Measurements from ENCODE around the gene BEAN1. TPM values are rescaled to one million over a fixed set of nuclear protein-coding genes. Genes with fewer than 3 reads are reported as not detected.
"Not testable (repeated sequence)": the region's sequence is repeated elsewhere in the genome, so short reads cannot be mapped to it uniquely, and the experiment has no call there.

BEAN1 gene
- total RNA-seq, 1 donor: 0.36 TPM

DNA sequence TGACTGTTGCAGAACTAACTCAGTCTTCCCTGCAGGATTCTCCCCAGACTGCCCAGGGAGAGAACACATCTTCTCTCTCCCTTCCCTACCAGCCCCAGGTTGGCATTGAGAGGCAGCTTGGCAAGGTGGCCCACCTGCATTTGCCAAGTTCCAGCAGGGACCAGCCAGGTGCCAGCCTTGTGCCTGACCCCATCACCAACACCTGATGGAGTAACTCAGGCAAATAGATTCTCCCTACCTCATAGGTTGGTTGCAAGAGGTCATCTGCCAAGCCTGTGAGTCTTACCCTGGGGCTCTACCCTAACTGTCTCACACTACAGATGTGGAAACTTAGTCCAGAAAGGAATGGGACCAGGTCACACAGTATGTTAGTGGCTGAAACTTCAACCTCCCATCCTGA lies 20.4 kb downstream of the BEAN1 start:
- DNase-seq (ENCODE audit: insufficient read length, low spot score, missing footprints): no peak
- Histone ChIP-seq H3K4me2 (ENCODE audit: insufficient read depth, low read length) (no peak overlapping the region), H3K79me2 (ENCODE audit: insufficient read depth, low read length) (no peaks in the 10 kb centered on the region), H3K36me3 (ENCODE audit: insufficient read depth, low read length) (no peaks in the 10 kb centered on the region), H4K20me1 (ENCODE audit: insufficient read depth, low read length) (no peaks in the 10 kb centered on the region), H2AFZ (ENCODE audit: low read length) (no peak overlapping the region), H3K27ac (ENCODE audit: low read depth, low read length) (no peak overlapping the region), H3K9me3 (ENCODE audit: low read depth, low read length) (no peaks in the 10 kb centered on the region), H3K4me3 (ENCODE audit: insufficient read depth, low read length) (no peak overlapping the region), H3K27me3 (ENCODE audit: insufficient read depth, low read length) (peaks cover 9% of the 10 kb centered on the region), H3K4me1 (ENCODE audit: insufficient read depth, low read length) (peaks cover 4% of the 10 kb centered on the region)
- TF ChIP-seq, protein P1, sequence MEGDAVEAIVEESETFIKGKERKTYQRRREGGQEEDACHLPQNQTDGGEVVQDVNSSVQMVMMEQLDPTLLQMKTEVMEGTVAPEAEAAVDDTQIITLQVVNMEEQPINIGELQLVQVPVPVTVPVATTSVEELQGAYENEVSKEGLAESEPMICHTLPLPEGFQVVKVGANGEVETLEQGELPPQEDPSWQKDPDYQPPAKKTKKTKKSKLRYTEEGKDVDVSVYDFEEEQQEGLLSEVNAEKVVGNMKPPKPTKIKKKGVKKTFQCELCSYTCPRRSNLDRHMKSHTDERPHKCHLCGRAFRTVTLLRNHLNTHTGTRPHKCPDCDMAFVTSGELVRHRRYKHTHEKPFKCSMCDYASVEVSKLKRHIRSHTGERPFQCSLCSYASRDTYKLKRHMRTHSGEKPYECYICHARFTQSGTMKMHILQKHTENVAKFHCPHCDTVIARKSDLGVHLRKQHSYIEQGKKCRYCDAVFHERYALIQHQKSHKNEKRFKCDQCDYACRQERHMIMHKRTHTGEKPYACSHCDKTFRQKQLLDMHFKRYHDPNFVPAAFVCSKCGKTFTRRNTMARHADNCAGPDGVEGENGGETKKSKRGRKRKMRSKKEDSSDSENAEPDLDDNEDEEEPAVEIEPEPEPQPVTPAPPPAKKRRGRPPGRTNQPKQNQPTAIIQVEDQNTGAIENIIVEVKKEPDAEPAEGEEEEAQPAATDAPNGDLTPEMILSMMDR (IDR thresholded peaks at IDR 0.05; ENCODE audit: extremely low read depth, low read depth, low read length): no peak

DNA sequence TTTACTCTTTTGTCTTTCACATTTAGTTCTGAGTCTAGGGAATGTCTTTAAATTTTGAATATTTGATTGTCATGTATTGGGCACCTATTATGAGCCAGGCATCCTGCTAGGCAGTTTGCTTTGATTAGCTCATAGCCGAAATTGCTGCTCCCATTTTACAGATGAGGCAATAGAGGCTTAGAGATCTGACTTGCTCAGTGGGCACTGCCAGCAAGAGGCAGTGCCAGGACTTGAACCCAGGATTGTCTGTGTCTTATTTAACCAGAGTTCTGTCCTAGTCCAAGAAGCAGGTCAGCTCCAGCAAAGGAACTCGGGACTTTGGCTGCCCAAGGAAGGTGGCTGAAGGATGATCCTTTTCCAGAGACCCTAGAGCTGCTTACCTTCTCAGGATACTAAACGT lies 24.5 kb downstream of the BEAN1 start:
- no peaks in the 10 kb centered on the region for H3K79me2 ChIP-seq (ENCODE audit: insufficient read depth, low read length)
- no peak overlapping the region for H2AFZ ChIP-seq (ENCODE audit: low read length)
- no peak overlapping the region for H3K4me2 ChIP-seq (ENCODE audit: insufficient read depth, low read length)
- H3K4me1 ChIP-seq (ENCODE audit: insufficient read depth, low read length): no peaks in the 10 kb centered on the region
- H3K36me3 ChIP-seq (ENCODE audit: insufficient read depth, low read length): no peaks in the 10 kb centered on the region
- no peak overlapping the region for H3K27ac ChIP-seq (ENCODE audit: low read depth, low read length)
- TF ChIP-seq, protein P1 (IDR thresholded peaks at IDR 0.05; ENCODE audit: extremely low read depth, low read depth, low read length): no peak
- H3K27me3 ChIP-seq (ENCODE audit: insufficient read depth, low read length): peaks cover 7% of the 10 kb centered on the region
- no peaks in the 10 kb centered on the region for H4K20me1 ChIP-seq (ENCODE audit: insufficient read depth, low read length)
- DNase-seq (ENCODE audit: insufficient read length, low spot score, missing footprints): no peak
- H3K9me3 ChIP-seq (ENCODE audit: low read depth, low read length): no peaks in the 10 kb centered on the region
- no peak overlapping the region for H3K4me3 ChIP-seq (ENCODE audit: insufficient read depth, low read length)

DNA sequence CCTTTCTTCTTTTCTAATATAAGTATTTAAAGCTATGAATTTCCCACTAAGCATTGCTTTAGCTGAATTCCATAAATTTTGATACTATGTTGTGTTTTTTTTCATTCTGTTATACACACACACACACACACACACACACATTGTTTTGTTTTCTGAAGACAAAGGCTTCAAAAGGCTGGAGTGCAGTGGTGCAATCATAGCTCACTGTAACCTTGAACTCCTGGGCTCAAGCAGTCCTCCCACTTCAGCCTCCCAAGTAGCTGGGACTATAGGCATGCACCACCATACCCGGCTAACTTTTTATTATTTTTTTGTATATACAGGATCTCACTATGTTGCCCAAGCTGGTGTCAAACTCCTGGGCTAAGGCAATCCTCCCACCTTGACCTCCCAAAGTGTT lies 26.1 kb downstream of the BEAN1 start:
- not testable (repeated sequence) for H3K4me1 ChIP-seq (ENCODE audit: insufficient read depth, low read length); H3K27ac ChIP-seq (ENCODE audit: low read depth, low read length); H3K79me2 ChIP-seq (ENCODE audit: insufficient read depth, low read length)

DNA sequence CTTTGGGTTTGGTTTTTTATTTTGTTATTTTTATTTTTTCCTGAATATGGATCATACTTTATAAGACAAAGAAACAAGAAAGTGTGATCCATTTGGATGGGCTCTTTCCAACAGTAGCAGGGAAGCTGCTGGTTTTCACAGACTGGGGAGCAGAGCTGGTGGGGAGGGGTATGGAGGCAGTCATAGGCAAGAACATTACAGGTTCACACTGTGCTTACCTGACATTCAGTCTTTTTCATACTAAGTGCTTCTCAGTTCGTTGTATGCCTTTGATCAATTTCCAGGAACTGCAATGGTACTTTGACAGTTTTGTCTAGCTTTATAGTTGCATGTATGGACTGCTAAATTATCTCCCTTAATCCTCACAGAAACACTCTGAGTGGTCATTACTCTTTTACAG lies 27.7 kb downstream of the BEAN1 start:
- H3K9me3 ChIP-seq (ENCODE audit: low read depth, low read length): no peaks in the 10 kb centered on the region
- no peak overlapping the region for H2AFZ ChIP-seq (ENCODE audit: low read length)
- no peak overlapping the region for H3K4me2 ChIP-seq (ENCODE audit: insufficient read depth, low read length)
- H3K79me2 ChIP-seq (ENCODE audit: insufficient read depth, low read length): no peaks in the 10 kb centered on the region
- TF ChIP-seq, protein P1 (IDR thresholded peaks at IDR 0.05; ENCODE audit: extremely low read depth, low read depth, low read length): no peak
- H3K36me3 ChIP-seq (ENCODE audit: insufficient read depth, low read length): no peaks in the 10 kb centered on the region
- H3K4me1 ChIP-seq (ENCODE audit: insufficient read depth, low read length): no peaks in the 10 kb centered on the region
- no peaks in the 10 kb centered on the region for H4K20me1 ChIP-seq (ENCODE audit: insufficient read depth, low read length)
- H3K27me3 ChIP-seq (ENCODE audit: insufficient read depth, low read length): peaks cover 5% of the 10 kb centered on the region
- H3K4me3 ChIP-seq (ENCODE audit: insufficient read depth, low read length): no peak overlapping the region
- no peak for DNase-seq (ENCODE audit: insufficient read length, low spot score, missing footprints)
- no peak overlapping the region for H3K27ac ChIP-seq (ENCODE audit: low read depth, low read length)

More for the DNA sequence above, 26.1 kb downstream of the BEAN1 start:
- not testable (repeated sequence) for H3K9me3 ChIP-seq (ENCODE audit: low read depth, low read length); H3K4me2 ChIP-seq (ENCODE audit: insufficient read depth, low read length); DNase-seq (ENCODE audit: insufficient read length, low spot score, missing footprints); H3K36me3 ChIP-seq (ENCODE audit: insufficient read depth, low read length); H3K4me3 ChIP-seq (ENCODE audit: insufficient read depth, low read length); H2AFZ ChIP-seq (ENCODE audit: low read length); H3K27me3 ChIP-seq (ENCODE audit: insufficient read depth, low read length); H4K20me1 ChIP-seq (ENCODE audit: insufficient read depth, low read length)

All from osteoblast (primary cell).